Endothelial cell of umbilical vein (primary cell): ENCODE data around the gene ACIN1. TPM values are rescaled to one million over a fixed set of nuclear protein-coding genes. Genes with fewer than 3 reads are reported as not detected.
A peak's percentile ranks its signal among the peaks of the same experiment; 100 is the strongest.

Experiments used
- BruUV-seq: library from RNA; stranded (reverse); fragments of 400-500 nt; replicated peaks from 2 replicates; lab custom pipeline; 2021; lab: Mats Ljungman, UMichigan
- CTCF ChIA-PET: fragments of 300-600, 350-600 bp; sonication (Branson Sonifier 250); formaldehyde crosslinking; loops from one replicate; lab custom pipeline; 2021; ENCODE audit warnings: antibody characterized with exemption, inconsistent platforms; lab: Charles Lee
- POLR2A ChIA-PET: fragments of 300-600, 350-600 bp; sonication (Branson Sonifier 250); formaldehyde crosslinking; loops from one replicate; lab custom pipeline; 2021; ENCODE audit warnings: antibody characterized with exemption, inconsistent platforms; lab: Charles Lee
- DNase-seq: peaks from one replicate; pipeline ENCODE4 v3.0.0-alpha.2; 2011; ENCODE audit warnings: low read depth, low spot score
- FAIRE-seq: peaks from 2 replicates; lab custom pipeline; 2011; peaks lifted over from hg19 to GRCh38; lab: Jason Lieb, UNC
- H2AFZ ChIP-seq: 2 replicates; pipeline ENCODE4 v1.6.0; 2012; ENCODE audit warnings: low read depth, low read length, control low read depth, inconsistent platforms
- H3K27ac ChIP-seq: 2 replicates; pipeline ENCODE4 v1.5.1; 2011; ENCODE audit warnings: low read depth, mild to moderate bottlenecking, control low read depth, low read length, moderate library complexity; ENCODE audit not compliant: insufficient read depth
- H3K27me3 ChIP-seq, 2 experiments: 2 replicates each; pipeline versions ENCODE4 v1.6.0 to v1.6.1; 2011; ENCODE audit warnings: low read length in 2 of 2, mixed read lengths in 1 of 2; ENCODE audit not compliant: control insufficient read depth in 2 of 2, insufficient read depth in 2 of 2
- H3K36me3 ChIP-seq, 2 experiments: 2 replicates in 1 of 2; 3 replicates in 1 of 2; pipeline ENCODE4 v1.5.1; 2011; ENCODE audit warnings: low read length in 2 of 2, mild to moderate bottlenecking in 1 of 2, moderate library complexity in 1 of 2; ENCODE audit not compliant: control insufficient read depth in 2 of 2, insufficient read depth in 2 of 2; ENCODE audit errors: extremely low read depth in 1 of 2
- H3K4me1 ChIP-seq: 3 replicates; pipeline ENCODE4 v1.5.1; 2011; ENCODE audit warnings: mild to moderate bottlenecking, low read length; ENCODE audit not compliant: control insufficient read depth, insufficient read depth; ENCODE audit errors: extremely low read depth
- H3K4me2 ChIP-seq: 2 replicates; pipeline ENCODE4 v1.6.1; 2011; ENCODE audit warnings: low read length, control low read depth, mixed read lengths; ENCODE audit not compliant: insufficient read depth
- H3K4me3 ChIP-seq, 3 experiments: fragments of 200-600 bp in 1 of 3; sonication (generic), shearing (Covaris generic) in 1 of 3; replicated peaks in 1 of 3; 2 replicates each; pipeline ENCODE4 v1.5.1; 2011 to 2016; ENCODE audit warnings: control low read depth in 3 of 3, low read length in 3 of 3, mild to moderate bottlenecking in 2 of 3, inconsistent platforms in 1 of 3, low read depth in 1 of 3, moderate library complexity in 1 of 3; ENCODE audit not compliant: insufficient read depth in 1 of 3
- H3K79me2 ChIP-seq: 2 replicates; pipeline ENCODE4 v1.6.0; 2012; ENCODE audit warnings: low read length, inconsistent platforms; ENCODE audit not compliant: control insufficient read depth, insufficient read depth
- H3K9ac ChIP-seq: replicated peaks from 2 replicates; pipeline ENCODE3; 2011; ENCODE audit warnings: low read length, control low read depth; ENCODE audit not compliant: insufficient read depth; ENCODE audit errors: extremely low read depth
- H3K9me1 ChIP-seq: replicated peaks from 3 replicates; pipeline ENCODE4 v1.6.0; 2011; ENCODE audit warnings: mild to moderate bottlenecking, low read length; ENCODE audit not compliant: control insufficient read depth, insufficient read depth; ENCODE audit errors: extremely low read depth
- H3K9me3 ChIP-seq: replicated peaks from 2 replicates; pipeline ENCODE4 v1.5.1; 2012; ENCODE audit warnings: low read length, inconsistent platforms; ENCODE audit not compliant: control insufficient read depth, insufficient read depth
- H4K20me1 ChIP-seq: replicated peaks from 2 replicates; pipeline ENCODE3; 2011; ENCODE audit warnings: mild to moderate bottlenecking, low read length; ENCODE audit not compliant: control insufficient read depth, insufficient read depth; ENCODE audit errors: extremely low read depth
- CTCF ChIP-seq, 2 donors: IDR thresholded peaks; 1 replicate in 1 of 2; 2 replicates in 1 of 2; pipeline ENCODE4 v1.5.1; 2011; ENCODE audit warnings: low read length in 2 of 2, mild to moderate bottlenecking in 2 of 2, moderate library complexity in 2 of 2, control low read depth in 1 of 2, inconsistent platforms in 1 of 2, low read depth in 1 of 2; ENCODE audit not compliant: insufficient read depth in 1 of 2; ENCODE audit errors: extremely low read depth in 1 of 2
- FOS ChIP-seq: IDR thresholded peaks from 2 replicates; pipeline ENCODE4 v1.6.1; 2011; ENCODE audit warnings: mild to moderate bottlenecking, low read length, moderate library complexity, borderline replicate concordance; ENCODE audit not compliant: insufficient read depth
- JUN ChIP-seq: IDR thresholded peaks from 2 replicates; pipeline ENCODE4 v1.6.1; 2011; ENCODE audit warnings: borderline replicate concordance, low read depth; ENCODE audit not compliant: insufficient read length, insufficient read depth
- MAX ChIP-seq: IDR thresholded peaks from 2 replicates; pipeline ENCODE4 v1.6.1; 2011; ENCODE audit not compliant: insufficient read depth, insufficient read length
- POLR2A ChIP-seq: IDR thresholded peaks from 2 replicates; pipeline ENCODE4 v1.6.1; 2012; ENCODE audit warnings: low read depth, mild to moderate bottlenecking, control low read depth, low read length
- POLR2AphosphoS5 ChIP-seq: IDR thresholded peaks from 2 replicates; pipeline ENCODE4 v1.6.1; 2012; ENCODE audit warnings: low read depth, mild to moderate bottlenecking, control low read depth, low read length, moderate library complexity; ENCODE audit not compliant: insufficient read depth
- dilution Hi-C: fragments of 300-500 bp; cut with MboI; formaldehyde crosslinking; loops from one replicate; pipeline ENCODE4 v1.15.0; 2019; ENCODE audit warnings: low sequenced_read_pairs; ENCODE audit not compliant: extremely low pct_ligation_motif_present
- intact Hi-C: fragments of 100-400 bp; cut with micrococcal nuclease; formaldehyde crosslinking; loops from one replicate; pipeline ENCODE4 v1.10.0; 2022
- polyA plus RNA-seq, 4 experiments: library from polyadenylated mRNA; depleted of rRNA in 3 of 4; stranded (reverse) in 3 of 4; unstranded in 1 of 4; fragments of >200 nt; gene quantifications; 2 replicates each; pipeline versions ENCODE4 v1.2.1 to v1.2.3, GENCODE V29; 2011 to 2012; ENCODE audit warnings: missing spikeins in 1 of 4
- total RNA-seq: library from RNA; stranded (reverse); gene quantifications from 2 replicates; pipeline ENCODE4 v1.2.3, GENCODE V29; 2021

Gene ACIN1
- total and polyA plus RNA-seq, 2 donors (not counting 3 experiments of a cell fraction or from before 2014, with no cell fraction given): 146 to 240 TPM

- peak overlapping the region; percentile 6 for H3K27ac ChIP-seq
- no peaks in the 10 kb centered on the region for H3K27me3 ChIP-seq
- H3K36me3 ChIP-seq: peaks cover 14 to 27% of the 10 kb centered on the region in 2 experiments
- dilution Hi-C loops: no loop called here
- FAIRE-seq (peak; percentile 94), DNase-seq (peak; percentile 76)
- peak overlapping the region; percentile 78 for H2AFZ ChIP-seq
- intact Hi-C loops: loop anchor here (1.0 to 10.0 kb wide), 5 partner anchors 9 to 232 kb away; partner anchors contain the start of genes MRPL52 and PRMT5
- peaks cover 16% of the 10 kb centered on the region for H3K4me1 ChIP-seq
- BruUV-seq: TSS peak; percentile 3
- H3K9me3 ChIP-seq: no peaks in the 10 kb centered on the region
- H3K4me3 ChIP-seq: peak overlapping the region in 2 of 3 experiments; percentile 49 to 62
- TF ChIP-seq CTCF (IDR thresholded peaks at IDR 0.05; ENCODE audit: extremely low read depth in 1 of 2, insufficient read depth in 1 of 2, low read depth in 1 of 2, low read length in 2 of 2) (peak; percentile 87 to 89), POLR2A (no peak), MAX (no peak), POLR2AphosphoS5 (no peak), FOS (no peak), JUN (no peak)
- peak overlapping the region; percentile 40 for H3K4me2 ChIP-seq
- ChIA-PET POLR2A (interaction anchor here (0.7 to 1.8 kb wide), 3 partner anchors 10 to 70 kb away, joined by 3 to 5 read pairs (median 4); no protein-coding TSS in a partner anchor), CTCF (interaction anchor here (0.7 to 13.4 kb wide), 11 partner anchors 10 to 83 kb away, joined by 3 to 1071 read pairs (median 7); partner anchors contain the start of gene AJUBA)
- H4K20me1 ChIP-seq: no peaks in the 10 kb centered on the region
- no peaks in the 10 kb centered on the region for H3K9me1 ChIP-seq
- H3K9ac ChIP-seq: peak overlapping the region; percentile 53
- H3K79me2 ChIP-seq: peaks cover 2% of the 10 kb centered on the region
Measured at GRCh38 chr14:23056145-23056955, 38.6 kb downstream of the ACIN1 start.
